ENCODE data around the gene SLC24A3.

The SLC24A3 gene

DNA sequence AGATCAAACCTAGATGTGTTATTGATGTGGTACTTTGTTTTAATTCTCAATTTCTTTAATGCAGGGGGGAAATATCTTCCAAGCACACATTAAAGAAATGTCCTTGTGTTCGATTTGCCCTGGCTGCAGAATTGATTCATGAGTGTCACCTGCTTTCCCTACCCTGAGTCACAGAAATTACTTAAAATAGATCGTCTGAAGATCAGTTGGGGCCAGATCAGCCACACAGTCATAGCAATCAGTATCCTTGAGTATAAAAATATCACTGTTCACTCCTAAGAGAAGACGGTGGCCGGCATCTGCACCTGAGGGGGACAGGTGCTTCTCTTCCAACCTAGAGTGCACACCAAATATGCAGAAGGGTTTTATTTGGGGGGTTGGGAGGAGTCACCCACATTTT lies 430.4 kb downstream of the SLC24A3 start:
- DNase-seq: no peak
- Histone ChIP-seq H3K27ac (ENCODE audit: insufficient read depth, low read length, poor library complexity, severe bottlenecking) (no peak overlapping the region), H3K9me3 (ENCODE audit: control insufficient read depth, low read length) (no peaks in the 10 kb centered on the region), H3K4me1 (ENCODE audit: control insufficient read depth, insufficient read depth, low read length, poor library complexity, severe bottlenecking) (no peaks in the 10 kb centered on the region), H3K4me3 (ENCODE audit: insufficient read depth, low read depth, low read length, poor library complexity, severe bottlenecking) (no peak overlapping the region), H3K36me3 (ENCODE audit: control insufficient read depth, insufficient read depth, low read length) (no peaks in the 10 kb centered on the region), H3K27me3 (replicated peaks; ENCODE audit: control insufficient read depth, insufficient read depth, low read length, poor library complexity, severe bottlenecking) (no peaks in the 10 kb centered on the region)

DNA sequence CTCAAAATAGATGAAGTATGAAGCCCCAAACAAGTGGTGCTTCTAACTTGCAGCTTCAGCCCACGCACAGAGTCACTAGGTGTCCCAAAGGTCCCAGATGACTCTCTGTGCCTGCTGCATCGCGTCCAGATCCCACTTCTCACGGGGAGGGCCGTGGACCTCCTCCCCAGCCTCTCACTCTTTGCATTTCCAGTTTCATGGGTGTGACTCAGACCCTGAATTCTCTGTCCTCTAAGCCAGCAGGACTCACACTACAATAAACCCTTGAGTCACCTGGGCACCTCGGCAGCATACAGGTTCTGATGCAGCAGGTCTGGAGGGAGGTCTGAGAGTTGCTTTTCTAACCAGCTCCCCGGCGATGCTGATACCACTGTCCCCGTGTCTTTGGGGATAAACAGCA lies 431.6 kb downstream of the SLC24A3 start:
- DNase-seq: no peak
- H3K27ac ChIP-seq (ENCODE audit: insufficient read depth, low read length, poor library complexity, severe bottlenecking): no peak overlapping the region
- H3K9me3 ChIP-seq (ENCODE audit: control insufficient read depth, low read length): no peaks in the 10 kb centered on the region
- H3K27me3 ChIP-seq (replicated peaks; ENCODE audit: control insufficient read depth, insufficient read depth, low read length, poor library complexity, severe bottlenecking): no peaks in the 10 kb centered on the region
- no peak overlapping the region for H3K4me3 ChIP-seq (ENCODE audit: insufficient read depth, low read depth, low read length, poor library complexity, severe bottlenecking)
- no peaks in the 10 kb centered on the region for H3K36me3 ChIP-seq (ENCODE audit: control insufficient read depth, insufficient read depth, low read length)
- no peaks in the 10 kb centered on the region for H3K4me1 ChIP-seq (ENCODE audit: control insufficient read depth, insufficient read depth, low read length, poor library complexity, severe bottlenecking)

GRCh38 chr20:19646963-19647362 lies 434.5 kb downstream of the SLC24A3 start:
- Histone ChIP-seq H3K4me3 (ENCODE audit: insufficient read depth, low read depth, low read length, poor library complexity, severe bottlenecking) (no peak overlapping the region), H3K36me3 (ENCODE audit: control insufficient read depth, insufficient read depth, low read length) (no peaks in the 10 kb centered on the region), H3K27me3 (replicated peaks; ENCODE audit: control insufficient read depth, insufficient read depth, low read length, poor library complexity, severe bottlenecking) (no peaks in the 10 kb centered on the region), H3K9me3 (ENCODE audit: control insufficient read depth, low read length) (no peaks in the 10 kb centered on the region), H3K4me1 (ENCODE audit: control insufficient read depth, insufficient read depth, low read length, poor library complexity, severe bottlenecking) (no peaks in the 10 kb centered on the region), H3K27ac (ENCODE audit: insufficient read depth, low read length, poor library complexity, severe bottlenecking) (no peak overlapping the region)
- no peak for DNase-seq

GRCh38 chr20:19648024-19648423 lies 435.6 kb downstream of the SLC24A3 start:
- no peak for DNase-seq
- Histone ChIP-seq H3K27me3 (replicated peaks; ENCODE audit: control insufficient read depth, insufficient read depth, low read length, poor library complexity, severe bottlenecking) (no peaks in the 10 kb centered on the region), H3K4me1 (ENCODE audit: control insufficient read depth, insufficient read depth, low read length, poor library complexity, severe bottlenecking) (no peaks in the 10 kb centered on the region), H3K36me3 (ENCODE audit: control insufficient read depth, insufficient read depth, low read length) (no peaks in the 10 kb centered on the region), H3K27ac (ENCODE audit: insufficient read depth, low read length, poor library complexity, severe bottlenecking) (no peak overlapping the region), H3K9me3 (ENCODE audit: control insufficient read depth, low read length) (no peaks in the 10 kb centered on the region), H3K4me3 (ENCODE audit: insufficient read depth, low read depth, low read length, poor library complexity, severe bottlenecking) (no peak overlapping the region)

DNA sequence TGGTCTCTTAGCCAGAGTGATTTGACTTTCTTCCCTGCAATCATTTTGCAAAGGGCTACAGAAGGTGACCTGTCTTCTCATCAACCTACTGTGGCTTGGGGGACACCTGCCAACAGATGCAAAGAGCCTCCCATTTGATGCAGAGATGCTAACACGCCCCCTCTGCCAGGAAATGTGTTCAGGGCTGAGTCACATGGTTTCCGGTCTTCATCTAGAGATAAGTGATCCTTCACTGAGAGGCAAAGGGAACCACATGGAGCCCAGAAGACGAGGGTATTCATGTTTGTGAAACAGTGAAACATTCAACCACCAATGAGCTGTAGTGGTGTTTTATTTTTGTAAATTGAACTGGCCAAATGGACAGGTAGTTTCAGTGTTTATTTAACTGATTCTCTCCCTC lies 436.6 kb downstream of the SLC24A3 start:
- H3K9me3 ChIP-seq (ENCODE audit: control insufficient read depth, low read length): no peaks in the 10 kb centered on the region

DNA sequence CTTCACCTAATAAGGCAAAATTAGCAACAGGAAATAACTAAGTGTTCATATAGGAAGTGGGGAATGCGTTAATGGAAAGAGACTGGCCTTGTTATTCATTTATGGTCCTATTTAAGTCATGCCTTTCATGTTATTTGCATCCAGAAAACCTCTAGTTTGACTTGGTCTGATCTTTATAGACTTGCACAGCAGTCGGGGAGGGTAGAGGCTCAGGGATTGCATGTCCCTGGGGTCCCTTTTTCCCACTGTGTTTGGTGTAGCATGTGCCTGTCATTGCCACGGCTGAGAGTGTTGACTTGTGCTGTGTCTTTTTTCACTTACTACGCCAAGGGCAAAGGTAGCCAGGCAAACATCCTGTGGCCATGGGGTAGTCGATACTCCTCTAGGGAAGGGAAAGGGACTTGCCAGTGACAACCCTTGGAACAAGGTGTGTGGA lies 440.2 kb downstream of the SLC24A3 start:
- no peak for DNase-seq
- Histone ChIP-seq H3K9me3 (ENCODE audit: control insufficient read depth, low read length) (no peaks in the 10 kb centered on the region), H3K27ac (ENCODE audit: insufficient read depth, low read length, poor library complexity, severe bottlenecking) (no peak overlapping the region), H3K36me3 (ENCODE audit: control insufficient read depth, insufficient read depth, low read length) (no peaks in the 10 kb centered on the region), H3K4me1 (ENCODE audit: control insufficient read depth, insufficient read depth, low read length, poor library complexity, severe bottlenecking) (no peaks in the 10 kb centered on the region), H3K27me3 (replicated peaks; ENCODE audit: control insufficient read depth, insufficient read depth, low read length, poor library complexity, severe bottlenecking) (no peaks in the 10 kb centered on the region), H3K4me3 (ENCODE audit: insufficient read depth, low read depth, low read length, poor library complexity, severe bottlenecking) (no peak overlapping the region)

More for the DNA sequence above, 436.6 kb downstream of the SLC24A3 start:
- no peak overlapping the region for H3K4me3 ChIP-seq (ENCODE audit: insufficient read depth, low read depth, low read length, poor library complexity, severe bottlenecking)
- no peaks in the 10 kb centered on the region for H3K36me3 ChIP-seq (ENCODE audit: control insufficient read depth, insufficient read depth, low read length)
- DNase-seq: no peak
- no peaks in the 10 kb centered on the region for H3K4me1 ChIP-seq (ENCODE audit: control insufficient read depth, insufficient read depth, low read length, poor library complexity, severe bottlenecking)
- H3K27ac ChIP-seq (ENCODE audit: insufficient read depth, low read length, poor library complexity, severe bottlenecking): no peak overlapping the region
- no peaks in the 10 kb centered on the region for H3K27me3 ChIP-seq (replicated peaks; ENCODE audit: control insufficient read depth, insufficient read depth, low read length, poor library complexity, severe bottlenecking)

- no peak overlapping the region for H3K4me3 ChIP-seq (ENCODE audit: insufficient read depth, low read depth, low read length, poor library complexity, severe bottlenecking)
- no peaks in the 10 kb centered on the region for H3K9me3 ChIP-seq (ENCODE audit: control insufficient read depth, low read length)
- H3K27ac ChIP-seq (ENCODE audit: insufficient read depth, low read length, poor library complexity, severe bottlenecking): no peak overlapping the region
- H3K4me1 ChIP-seq (ENCODE audit: control insufficient read depth, insufficient read depth, low read length, poor library complexity, severe bottlenecking): no peaks in the 10 kb centered on the region
- no peaks in the 10 kb centered on the region for H3K36me3 ChIP-seq (ENCODE audit: control insufficient read depth, insufficient read depth, low read length)
- H3K27me3 ChIP-seq (replicated peaks; ENCODE audit: control insufficient read depth, insufficient read depth, low read length, poor library complexity, severe bottlenecking): no peaks in the 10 kb centered on the region
- no peak for DNase-seq
Observed at GRCh38 chr20:19653327-19653726, 440.9 kb downstream of the SLC24A3 start.

DNA sequence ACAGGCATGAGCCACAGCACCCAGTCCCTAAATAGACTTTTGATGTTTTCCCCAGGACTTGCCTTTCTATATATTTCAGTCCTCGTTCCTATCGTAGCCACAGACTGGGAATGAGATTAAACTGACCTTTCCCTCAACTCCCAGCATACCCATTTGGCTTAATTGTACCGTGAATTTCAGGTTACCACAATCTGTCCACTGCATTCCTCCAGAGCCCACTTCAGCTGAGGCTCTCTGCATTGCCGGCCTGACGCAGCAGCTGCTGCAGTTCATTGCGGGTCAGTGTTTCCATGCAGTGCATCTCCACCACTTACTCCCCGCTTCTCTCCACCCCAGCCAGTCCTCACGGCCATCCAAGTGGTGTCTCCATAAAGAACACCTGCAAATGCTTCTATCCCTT lies 442.5 kb downstream of the SLC24A3 start:
- Histone ChIP-seq H3K27ac (ENCODE audit: insufficient read depth, low read length, poor library complexity, severe bottlenecking) (no peak overlapping the region), H3K4me1 (ENCODE audit: control insufficient read depth, insufficient read depth, low read length, poor library complexity, severe bottlenecking) (no peaks in the 10 kb centered on the region), H3K9me3 (ENCODE audit: control insufficient read depth, low read length) (no peaks in the 10 kb centered on the region), H3K36me3 (ENCODE audit: control insufficient read depth, insufficient read depth, low read length) (no peaks in the 10 kb centered on the region), H3K4me3 (ENCODE audit: insufficient read depth, low read depth, low read length, poor library complexity, severe bottlenecking) (no peak overlapping the region), H3K27me3 (replicated peaks; ENCODE audit: control insufficient read depth, insufficient read depth, low read length, poor library complexity, severe bottlenecking) (no peaks in the 10 kb centered on the region)
- no peak for DNase-seq

DNA sequence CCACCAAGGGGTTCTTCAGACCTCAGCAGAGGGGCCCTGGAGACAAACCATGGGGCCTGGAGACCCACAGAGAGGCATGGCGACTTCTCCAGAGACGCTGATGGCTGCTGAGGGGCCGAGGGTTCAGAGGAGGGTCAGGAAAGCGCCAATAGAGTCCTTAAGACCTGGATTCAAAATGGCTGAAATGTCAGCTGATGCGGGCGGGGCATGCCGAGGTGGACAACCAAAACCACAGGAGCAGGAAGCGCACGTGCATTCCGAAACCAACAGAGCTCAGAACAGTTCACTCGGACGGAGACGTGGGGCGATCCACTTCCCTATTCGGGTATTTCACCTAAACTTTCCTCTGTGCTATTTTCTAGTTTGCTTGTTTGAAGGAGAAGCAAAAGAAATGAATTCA lies 445.7 kb downstream of the SLC24A3 start:
- Histone ChIP-seq H3K27me3 (replicated peaks; ENCODE audit: control insufficient read depth, insufficient read depth, low read length, poor library complexity, severe bottlenecking) (no peaks in the 10 kb centered on the region), H3K9me3 (ENCODE audit: control insufficient read depth, low read length) (no peaks in the 10 kb centered on the region), H3K27ac (ENCODE audit: insufficient read depth, low read length, poor library complexity, severe bottlenecking) (no peak overlapping the region), H3K4me3 (ENCODE audit: insufficient read depth, low read depth, low read length, poor library complexity, severe bottlenecking) (no peak overlapping the region), H3K36me3 (ENCODE audit: control insufficient read depth, insufficient read depth, low read length) (no peaks in the 10 kb centered on the region), H3K4me1 (ENCODE audit: control insufficient read depth, insufficient read depth, low read length, poor library complexity, severe bottlenecking) (no peaks in the 10 kb centered on the region)
- DNase-seq: no peak

- Histone ChIP-seq H3K36me3 (ENCODE audit: control insufficient read depth, insufficient read depth, low read length) (no peaks in the 10 kb centered on the region), H3K4me1 (ENCODE audit: control insufficient read depth, insufficient read depth, low read length, poor library complexity, severe bottlenecking) (no peaks in the 10 kb centered on the region), H3K27ac (ENCODE audit: insufficient read depth, low read length, poor library complexity, severe bottlenecking) (no peak overlapping the region), H3K27me3 (replicated peaks; ENCODE audit: control insufficient read depth, insufficient read depth, low read length, poor library complexity, severe bottlenecking) (no peaks in the 10 kb centered on the region), H3K9me3 (ENCODE audit: control insufficient read depth, low read length) (no peaks in the 10 kb centered on the region), H3K4me3 (ENCODE audit: insufficient read depth, low read depth, low read length, poor library complexity, severe bottlenecking) (no peak overlapping the region)
- DNase-seq: no peak
Observed at GRCh38 chr20:19659448-19659847, 447.0 kb downstream of the SLC24A3 start.
